Measurements from ENCODE around the gene TMTC2. TPM values are rescaled to one million over a fixed set of nuclear protein-coding genes. Genes with fewer than 3 reads are reported as not detected.

TMTC2 gene
- total RNA-seq, 1 experiment from 2014 or later = 1.2 TPM

- DNase-seq (ENCODE audit: low read depth) = no peak
Measured at GRCh38 chr12:82880442-82880901, 193.8 kb downstream of the TMTC2 start.

GRCh38 chr12:82883394-82884355 lies 197.0 kb downstream of the TMTC2 start:
- peak; percentile 8 for DNase-seq (ENCODE audit: low read depth)

GRCh38 chr12:82886671-82887340 lies 200.1 kb downstream of the TMTC2 start:
- DNase-seq (ENCODE audit: low read depth) = no peak

GRCh38 chr12:82893896-82894295 lies 207.2 kb downstream of the TMTC2 start:
- no peak for DNase-seq (ENCODE audit: low read depth)

- DNase-seq (ENCODE audit: low read depth) = no peak
Measured at GRCh38 chr12:82896277-82896676, 209.6 kb downstream of the TMTC2 start.

GRCh38 chr12:82896979-82897378 lies 210.3 kb downstream of the TMTC2 start:
- DNase-seq (ENCODE audit: low read depth) = no peak

GRCh38 chr12:82898441-82898840 lies 211.7 kb downstream of the TMTC2 start:
- no peak for DNase-seq (ENCODE audit: low read depth)

GRCh38 chr12:82904219-82904790 lies 217.6 kb downstream of the TMTC2 start:
- DNase-seq (ENCODE audit: low read depth) = peak; percentile 13

- no peak for DNase-seq (ENCODE audit: low read depth)
Measured at GRCh38 chr12:82910246-82910893, 223.7 kb downstream of the TMTC2 start.

- DNase-seq (ENCODE audit: low read depth) = no peak
Measured at GRCh38 chr12:82912406-82912805, 225.7 kb downstream of the TMTC2 start.

- DNase-seq (ENCODE audit: low read depth) = no peak
Measured at GRCh38 chr12:82919388-82920054, 232.8 kb downstream of the TMTC2 start.

- no peak for DNase-seq (ENCODE audit: low read depth)
Measured at GRCh38 chr12:82923935-82924334, 237.2 kb downstream of the TMTC2 start.

- DNase-seq (ENCODE audit: low read depth) = no peak
Measured at GRCh38 chr12:82926630-82927029, 239.9 kb downstream of the TMTC2 start.

GRCh38 chr12:82930301-82930700 lies 243.6 kb downstream of the TMTC2 start:
- DNase-seq (ENCODE audit: low read depth) = no peak

GRCh38 chr12:82931349-82932116 lies 244.8 kb downstream of the TMTC2 start:
- DNase-seq (ENCODE audit: low read depth) = no peak

GRCh38 chr12:82937151-82937550 lies 250.4 kb downstream of the TMTC2 start:
- DNase-seq (ENCODE audit: low read depth) = no peak

- no peak for DNase-seq (ENCODE audit: low read depth)
Measured at GRCh38 chr12:82942521-82942920, 255.8 kb downstream of the TMTC2 start.

GRCh38 chr12:82942991-82943401 lies 256.3 kb downstream of the TMTC2 start:
- no peak for DNase-seq (ENCODE audit: low read depth)

- no peak for DNase-seq (ENCODE audit: low read depth)
Measured at GRCh38 chr12:82948491-82948890, 261.8 kb downstream of the TMTC2 start.

- DNase-seq (ENCODE audit: low read depth) = no peak
Measured at GRCh38 chr12:82950356-82950755, 263.6 kb downstream of the TMTC2 start.

GRCh38 chr12:82952946-82953345 lies 266.2 kb downstream of the TMTC2 start:
- no peak for DNase-seq (ENCODE audit: low read depth)

Measured in RPMI7951 (cell line).